HG03196 (cell line): ENCODE data around the gene LDLRAD4.
"Not testable (repeated sequence)": the region's sequence is repeated elsewhere in the genome, so short reads cannot be mapped to it uniquely, and the experiment has no call there.

Experiments used
- ATAC-seq: cut with Tn5 transposase; IDR thresholded peaks from one replicate; pipeline ENCODE4 v1.9.1; 2021; ENCODE audit not compliant: unreplicated experiment

The LDLRAD4 gene

GRCh38 chr18:13684546-13684945 is 466.0 kb downstream of the LDLRAD4 start:
- no peak for ATAC-seq

GRCh38 chr18:13688191-13689136 is 469.9 kb downstream of the LDLRAD4 start:
- no peak for ATAC-seq

GRCh38 chr18:13690060-13690459 is 471.5 kb downstream of the LDLRAD4 start:
- ATAC-seq = not testable (repeated sequence)

- ATAC-seq = not testable (repeated sequence)
These were observed 476.8 kb downstream of the LDLRAD4 start for GRCh38 chr18:13695337-13695736.

- ATAC-seq = no peak
These were observed 478.4 kb downstream of the LDLRAD4 start for GRCh38 chr18:13696961-13697360.

- ATAC-seq = no peak
These were observed 481.6 kb downstream of the LDLRAD4 start for GRCh38 chr18:13700153-13700552.
